GM21381 (cell line): ENCODE results near the gene ZNF485.
"Not testable (repeated sequence)": the region's sequence is repeated elsewhere in the genome, so short reads cannot be mapped to it uniquely, and the experiment has no call there.

Experiments used
- ATAC-seq: cut with Tn5 transposase; IDR thresholded peaks from one replicate; pipeline ENCODE4 v1.9.1; 2021; ENCODE audit warnings: mild to moderate bottlenecking, moderate library complexity; ENCODE audit not compliant: unreplicated experiment

Gene ZNF485

DNA sequence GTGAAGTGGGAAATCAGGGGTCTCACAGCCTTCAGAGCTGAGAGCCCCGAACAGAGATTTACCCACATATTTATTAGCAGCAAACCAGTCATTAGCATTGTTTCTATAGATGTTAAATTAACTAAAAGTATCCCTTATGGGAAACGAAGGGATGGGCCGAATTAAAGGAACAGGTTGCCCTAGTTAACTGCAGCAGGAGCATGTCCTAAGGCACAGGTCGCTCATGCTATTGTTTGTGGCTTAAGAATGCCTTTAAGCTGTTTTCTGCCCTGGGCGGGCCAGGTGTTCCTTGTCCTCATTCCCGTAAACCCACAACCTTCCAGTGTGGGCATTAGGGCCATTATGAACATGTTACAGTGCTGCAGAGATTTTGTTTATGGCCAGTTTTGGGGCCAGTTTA lies 4.7 kb upstream of the ZNF485 start:
- ATAC-seq, result not testable (repeated sequence)

DNA sequence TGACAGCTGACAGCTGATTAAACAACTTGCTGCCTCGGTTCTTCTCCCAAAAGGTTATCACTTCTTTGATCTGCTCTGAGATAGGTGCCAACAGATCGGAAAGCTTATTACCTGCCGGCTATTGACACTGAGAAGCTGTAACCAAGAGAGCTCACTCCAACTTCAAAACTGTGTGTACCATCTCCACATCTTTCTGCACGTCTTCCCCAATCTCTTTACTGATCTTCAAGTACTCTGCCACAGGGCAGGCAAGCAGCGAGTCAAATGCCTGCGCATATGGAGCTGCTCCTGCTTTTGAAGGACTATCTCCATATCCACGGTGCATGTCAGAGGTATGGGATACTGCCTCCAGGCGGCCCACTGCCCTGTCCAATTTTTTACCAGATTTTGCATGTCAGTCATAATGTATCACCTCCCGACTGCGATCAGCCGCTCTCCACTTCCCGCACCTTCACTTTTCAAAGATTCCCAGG lies 352 bp upstream of the ZNF485 start:
- ATAC-seq, result no peak

DNA sequence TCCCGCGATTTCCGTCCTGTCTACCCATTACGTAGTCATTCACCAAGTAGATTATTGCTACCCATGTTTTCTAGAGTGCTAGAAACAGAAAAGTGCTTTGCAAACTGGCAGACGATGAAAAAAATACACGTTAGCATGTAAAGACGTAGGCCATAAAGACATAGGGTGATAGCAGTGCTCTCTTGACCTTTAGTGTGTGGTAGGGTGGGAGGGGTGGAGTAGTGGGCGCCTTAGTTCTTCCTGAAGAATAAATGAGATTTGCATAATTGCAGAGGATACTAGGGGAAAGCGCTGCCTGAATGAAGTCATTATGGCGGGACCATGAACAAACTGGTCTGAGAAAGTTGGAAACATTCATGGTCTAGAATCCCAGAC lies 948 bp downstream of the ZNF485 start:
- ATAC-seq, result no peak

DNA sequence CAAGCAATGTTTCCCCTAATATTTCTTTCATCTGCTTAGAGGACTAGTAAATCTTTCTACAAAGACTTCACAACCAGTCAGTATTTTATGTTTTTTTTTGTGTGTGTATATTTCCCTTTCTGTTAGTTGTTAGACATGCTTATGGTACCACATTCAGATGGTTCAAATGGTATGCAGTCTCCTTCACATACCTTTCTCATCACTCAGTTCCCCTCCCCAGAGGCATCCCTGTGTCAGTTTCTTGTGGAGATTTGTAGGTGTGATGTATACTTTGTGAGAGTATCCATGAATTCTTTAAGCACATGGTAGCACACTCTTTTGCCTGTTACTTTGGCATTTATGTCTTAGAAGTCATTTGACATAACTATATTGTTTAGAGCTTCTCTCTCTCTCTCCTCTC lies 4.4 kb downstream of the ZNF485 start:
- ATAC-seq, result no peak

DNA sequence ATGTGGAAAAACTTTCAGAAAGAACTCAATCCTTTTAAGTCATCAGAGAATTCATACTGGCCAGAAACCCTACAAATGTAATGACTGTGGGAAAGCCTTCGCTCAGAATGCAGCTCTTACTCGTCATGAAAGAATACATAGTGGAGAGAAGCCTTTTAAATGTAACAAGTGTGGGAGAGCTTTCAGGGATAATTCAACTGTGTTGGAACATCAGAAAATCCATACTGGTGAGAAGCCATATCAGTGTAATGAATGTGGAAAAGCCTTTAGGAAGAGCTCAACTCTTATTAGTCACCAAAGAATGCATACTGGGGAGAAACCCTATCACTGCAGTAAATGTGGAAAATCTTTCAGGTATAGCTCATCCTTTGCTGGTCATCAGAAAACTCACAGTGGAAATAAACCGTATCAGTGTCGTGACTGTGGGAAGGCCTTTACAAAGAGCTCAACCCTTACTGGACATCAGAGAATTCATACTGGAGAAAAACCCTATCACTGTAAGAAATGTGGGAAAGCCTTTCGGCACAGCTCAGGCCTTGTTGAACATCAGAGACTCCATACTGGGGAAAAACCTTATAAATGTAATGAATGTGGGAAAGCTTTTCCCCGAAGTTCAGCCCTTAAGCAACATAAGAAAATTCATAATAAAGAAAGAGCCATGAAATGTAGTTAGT lies 10.6 kb downstream of the ZNF485 start:
- ATAC-seq, result no peak

DNA sequence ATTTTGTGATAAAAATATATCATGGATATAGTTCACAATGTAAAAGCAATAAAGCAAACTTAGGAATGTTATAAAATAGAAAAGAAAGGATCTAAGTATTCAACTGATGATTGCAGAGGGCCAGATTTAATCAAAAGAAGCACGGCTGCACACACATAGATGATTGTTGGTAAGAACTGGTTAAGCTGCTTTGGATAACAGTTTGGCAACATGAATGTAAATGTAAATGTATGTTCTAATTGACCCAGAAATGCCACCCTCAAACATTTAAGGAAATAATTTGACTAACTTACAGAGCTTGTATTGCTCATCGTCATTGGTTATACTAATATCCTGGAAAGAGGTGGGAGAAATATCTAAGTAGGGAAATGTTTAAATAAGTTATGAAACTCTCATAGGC lies 13.1 kb downstream of the ZNF485 start:
- no peak for ATAC-seq

DNA sequence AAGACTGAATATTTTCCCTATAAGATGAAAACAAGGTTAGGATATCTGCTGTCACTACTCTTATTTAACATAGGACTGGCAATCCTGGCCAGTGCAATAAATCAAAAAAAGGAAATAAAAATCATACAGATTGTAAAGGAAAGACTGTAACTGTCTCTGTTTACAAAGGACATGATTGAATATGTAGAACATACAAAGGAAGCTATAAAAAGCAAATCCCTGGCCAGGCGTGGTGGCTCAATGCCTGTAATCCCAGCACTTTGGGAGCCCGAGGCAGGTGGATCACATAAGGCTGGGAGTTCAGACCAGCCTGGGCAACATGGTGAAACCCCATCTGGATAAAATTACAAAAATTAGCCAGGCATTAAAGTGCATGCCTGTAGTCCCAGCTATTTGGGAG lies 15.8 kb downstream of the ZNF485 start:
- ATAC-seq, result no peak

DNA sequence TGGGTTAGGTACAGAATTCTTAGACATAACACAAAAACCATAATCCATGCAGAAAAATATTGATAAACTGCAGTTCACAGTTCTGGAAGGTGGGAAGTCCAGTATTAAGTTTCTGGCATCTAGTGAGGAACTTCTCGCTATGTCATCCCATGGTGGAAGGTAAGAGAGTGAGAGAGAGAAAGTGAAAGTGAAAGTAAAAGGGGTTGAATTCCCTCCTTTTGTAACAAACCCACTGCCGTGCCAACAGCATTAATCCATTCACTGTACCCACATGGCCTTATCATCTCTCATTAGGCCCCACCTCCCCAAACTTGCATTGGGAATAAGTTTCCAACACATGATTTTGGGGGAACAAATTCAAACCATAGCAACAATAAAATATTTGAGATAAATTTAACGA lies 17.1 kb downstream of the ZNF485 start:
- no peak for ATAC-seq

DNA sequence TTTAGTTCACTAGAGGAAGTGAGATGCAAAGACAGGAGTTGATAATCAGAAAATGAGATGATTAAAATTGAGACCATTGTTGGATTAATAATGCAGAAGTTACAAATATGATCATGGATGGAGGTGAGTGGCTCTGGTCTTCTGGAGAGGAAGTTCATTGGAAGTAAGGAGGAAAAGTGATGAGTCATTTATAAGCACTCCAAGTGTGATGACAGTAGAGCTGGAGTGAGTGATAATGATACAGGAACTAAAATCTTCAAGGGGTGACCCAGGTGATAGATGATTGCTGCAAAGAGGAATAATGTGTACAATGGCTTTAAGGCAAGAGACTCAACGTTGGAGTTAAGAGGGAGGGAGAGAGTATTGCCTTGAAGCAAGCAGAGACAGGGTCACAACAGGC lies 21.7 kb downstream of the ZNF485 start:
- ATAC-seq, result no peak

DNA sequence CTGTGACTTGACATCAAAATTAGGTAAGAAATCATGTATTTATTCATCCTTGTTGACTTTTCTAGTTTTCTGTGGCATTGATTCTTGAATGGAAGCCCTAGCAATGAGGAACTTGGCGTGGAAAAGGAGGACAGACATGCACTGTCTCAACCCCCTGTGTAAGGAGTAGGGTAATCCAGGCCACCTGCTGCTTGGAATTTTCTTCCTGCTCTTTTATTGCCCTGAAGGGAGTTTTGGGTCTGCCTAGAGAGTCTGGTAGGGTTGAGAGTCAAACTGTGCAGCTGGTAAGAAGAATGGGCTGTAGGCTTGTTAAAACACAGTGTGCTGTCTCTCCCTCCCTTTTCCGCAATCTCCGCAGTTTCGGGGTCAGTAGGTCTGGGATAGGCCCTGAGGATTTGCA lies 22.7 kb downstream of the ZNF485 start:
- no peak for ATAC-seq

DNA sequence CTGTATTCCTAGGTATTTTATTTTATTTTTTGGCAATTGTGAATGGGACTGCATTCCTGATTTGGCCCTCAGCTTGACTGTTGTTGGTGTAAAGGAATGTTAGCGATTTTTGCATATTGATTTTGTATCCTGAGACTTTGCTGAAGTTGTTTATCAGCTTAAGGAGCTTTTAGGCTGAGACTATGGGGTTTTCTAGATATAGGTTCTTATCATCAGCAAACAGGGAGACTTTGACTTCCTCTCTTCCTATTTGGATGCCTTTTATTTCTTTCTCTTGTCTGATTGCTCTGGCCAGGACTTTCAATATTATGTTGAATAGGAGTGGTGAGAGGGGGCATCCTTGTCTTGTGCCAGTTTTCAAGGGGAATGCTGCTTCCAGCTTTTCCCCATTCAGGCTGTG lies 29.6 kb downstream of the ZNF485 start:
- not testable (repeated sequence) for ATAC-seq

DNA sequence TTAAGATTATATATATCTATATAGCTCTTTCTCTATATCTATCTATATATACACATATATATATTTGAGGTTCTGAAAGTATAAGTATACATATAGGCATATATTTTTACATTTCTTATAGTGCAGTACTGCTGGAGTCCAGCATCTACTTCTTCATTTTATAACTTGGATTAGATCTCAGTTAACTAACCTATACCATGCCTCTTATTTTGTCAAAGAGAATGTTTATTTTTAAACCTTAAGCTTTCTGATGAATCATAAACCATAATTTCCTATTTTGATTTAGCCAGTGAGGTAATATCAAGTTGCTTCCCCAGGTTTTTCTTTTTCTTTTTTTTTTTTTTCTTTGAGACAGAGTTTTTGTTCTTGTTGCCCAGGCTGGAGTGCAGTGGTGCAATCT lies 34.4 kb downstream of the ZNF485 start:
- ATAC-seq, result no peak

DNA sequence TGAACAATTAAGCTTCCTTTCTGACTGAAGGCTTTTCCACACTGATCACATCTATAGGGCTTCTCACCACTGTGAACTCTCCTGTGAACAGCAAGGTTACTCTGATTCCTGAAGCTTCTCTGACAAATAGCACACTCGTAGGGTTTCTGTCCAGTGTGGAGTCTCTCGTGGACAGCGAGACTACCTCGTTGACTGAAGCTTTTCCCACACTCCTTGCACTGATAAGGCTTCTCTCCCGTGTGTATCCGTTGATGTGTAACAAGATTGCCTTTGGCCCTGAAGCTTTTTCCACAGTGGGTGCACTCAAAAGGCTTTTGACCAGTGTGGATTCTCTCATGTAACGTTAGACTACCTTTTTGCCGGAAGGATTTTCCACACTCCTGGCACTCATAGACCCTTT lies 38.0 kb downstream of the ZNF485 start:
- ATAC-seq, result no peak

DNA sequence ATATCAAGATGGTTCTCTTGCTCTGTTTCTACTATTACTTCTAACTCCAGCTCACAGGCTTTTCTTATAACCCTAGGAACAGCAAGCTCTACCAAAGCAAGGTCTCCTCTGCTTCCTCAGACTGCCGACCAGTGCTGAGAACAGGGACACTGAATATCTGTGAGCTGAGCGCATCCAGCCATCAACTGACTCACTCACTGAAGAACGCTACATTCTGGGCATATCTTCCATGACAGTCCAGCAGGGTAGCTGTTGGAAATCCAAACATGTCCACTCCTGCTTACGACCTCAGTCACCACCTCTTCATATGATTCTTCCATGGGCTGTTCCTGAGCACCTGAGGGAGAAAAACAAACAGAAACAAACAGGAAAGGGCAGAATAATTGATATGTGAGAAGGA lies 39.6 kb downstream of the ZNF485 start:
- ATAC-seq, result no peak

DNA sequence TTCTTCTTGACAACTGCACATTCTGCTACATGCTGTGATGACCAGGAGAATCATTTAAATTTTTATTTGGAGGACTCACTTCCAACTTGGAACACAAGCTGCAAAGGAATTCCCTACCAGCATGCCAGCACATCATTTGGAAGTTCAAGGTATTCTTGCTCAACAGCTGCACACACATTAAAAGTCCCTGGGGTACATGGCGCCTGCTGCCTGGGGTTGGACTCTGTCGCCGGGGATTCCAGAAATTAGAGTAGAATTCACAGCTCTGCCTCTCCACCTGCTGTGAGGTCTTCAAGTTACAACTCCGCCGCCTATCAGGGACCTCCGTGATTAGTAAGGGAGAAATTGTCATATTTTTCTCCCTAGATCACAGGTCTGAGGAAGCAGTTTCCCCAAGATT lies 41.3 kb downstream of the ZNF485 start:
- no peak for ATAC-seq

DNA sequence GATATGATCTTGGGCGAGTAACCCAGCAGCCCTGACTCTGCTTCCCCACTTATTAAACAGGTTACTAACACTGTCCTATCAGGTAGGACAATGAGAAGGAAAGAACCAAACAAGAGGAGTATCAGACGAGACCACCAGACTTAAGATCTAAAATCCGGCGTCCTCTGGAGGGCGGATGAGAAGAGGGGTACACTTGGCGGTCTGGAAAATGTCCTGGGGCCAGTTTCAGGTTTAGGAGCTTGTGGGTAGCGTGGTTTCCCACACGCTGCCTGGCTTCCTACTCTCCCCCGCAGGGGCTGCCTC lies 41.8 kb downstream of the ZNF485 start:
- ATAC-seq, result no peak

DNA sequence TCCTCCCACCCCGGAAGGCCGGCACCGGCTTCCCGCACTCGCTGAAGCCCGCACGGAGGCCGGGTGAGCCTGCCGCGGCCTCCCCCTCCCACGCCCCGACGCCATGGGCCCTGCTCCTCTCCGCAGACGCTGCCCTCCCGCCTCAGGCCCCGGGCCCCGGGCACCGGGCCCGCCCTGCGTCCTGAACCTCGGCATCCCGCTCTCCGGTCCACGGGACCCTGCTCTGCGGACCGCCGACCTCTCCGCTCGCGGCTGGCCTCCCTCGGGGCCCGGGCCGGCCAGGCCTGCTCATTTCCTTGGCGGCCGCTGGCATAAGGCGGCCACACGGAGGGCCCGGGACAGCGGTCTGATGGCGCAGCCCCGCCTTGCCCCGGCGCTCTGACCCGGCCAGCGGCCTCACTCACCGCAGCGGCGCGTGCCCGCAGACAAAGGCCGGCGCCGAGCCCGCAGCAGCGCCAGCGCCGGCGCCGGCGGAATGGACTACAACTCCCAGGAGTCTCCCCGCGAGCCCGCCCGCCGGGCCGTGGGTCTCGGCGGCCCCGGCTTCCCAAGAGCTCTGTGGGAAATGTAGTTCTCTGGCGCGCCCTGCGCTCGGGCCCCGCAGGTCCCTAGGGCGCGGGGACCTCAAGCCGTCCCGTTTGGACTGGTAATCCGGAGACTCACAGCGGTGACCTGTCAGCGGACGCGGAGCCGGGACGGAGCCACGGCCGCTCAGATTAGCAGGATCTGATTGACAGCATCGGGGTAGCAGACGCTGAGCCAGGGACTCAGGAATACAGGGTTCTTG lies 42.4 kb downstream of the ZNF485 start, which contains the start of gene ZNF32:
TSS of gene ZNF32 (minus strand) at position 484 of the 787 bp plus-strand sequence. CDS start 2,748 bp downstream, outside the sequence.
- ATAC-seq, result peak; percentile 100

DNA sequence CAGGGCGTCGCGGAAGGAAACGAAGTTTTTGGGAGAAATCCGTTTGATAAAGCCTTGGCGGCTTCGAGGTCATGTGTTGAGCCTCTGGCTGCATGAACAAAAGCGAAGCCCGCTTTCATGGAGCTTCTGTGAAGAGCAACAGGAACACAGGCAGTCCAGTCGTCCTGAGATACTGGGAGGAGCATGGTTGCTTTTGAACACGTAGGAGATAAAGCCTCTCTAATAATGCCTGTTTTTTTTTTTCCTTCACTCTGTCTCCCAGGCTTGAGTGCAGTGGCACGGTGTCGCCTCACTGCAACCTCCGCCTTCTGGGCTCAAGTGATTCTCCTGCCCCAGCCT lies 42.9 kb downstream of the ZNF485 start:
- ATAC-seq, result no peak

DNA sequence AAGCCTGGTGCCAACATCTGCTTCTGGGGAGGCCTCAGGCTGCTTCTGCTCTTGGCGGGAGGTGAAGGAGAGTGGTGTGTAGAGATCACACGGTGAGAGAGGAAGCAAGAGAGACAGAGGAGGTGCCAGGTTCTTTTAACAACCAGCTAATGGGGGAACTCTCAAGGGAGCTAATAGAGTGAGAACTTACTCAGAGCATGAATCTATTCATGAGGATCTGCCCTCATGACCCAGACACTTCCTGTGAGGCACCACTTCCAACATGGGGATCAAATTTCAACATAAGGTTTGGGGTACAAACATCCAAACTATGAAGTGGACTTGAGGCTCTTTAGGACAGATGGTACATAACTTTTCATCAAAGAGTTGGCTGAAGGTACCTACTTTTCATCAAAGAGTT lies 47.5 kb downstream of the ZNF485 start:
- ATAC-seq, result no peak

DNA sequence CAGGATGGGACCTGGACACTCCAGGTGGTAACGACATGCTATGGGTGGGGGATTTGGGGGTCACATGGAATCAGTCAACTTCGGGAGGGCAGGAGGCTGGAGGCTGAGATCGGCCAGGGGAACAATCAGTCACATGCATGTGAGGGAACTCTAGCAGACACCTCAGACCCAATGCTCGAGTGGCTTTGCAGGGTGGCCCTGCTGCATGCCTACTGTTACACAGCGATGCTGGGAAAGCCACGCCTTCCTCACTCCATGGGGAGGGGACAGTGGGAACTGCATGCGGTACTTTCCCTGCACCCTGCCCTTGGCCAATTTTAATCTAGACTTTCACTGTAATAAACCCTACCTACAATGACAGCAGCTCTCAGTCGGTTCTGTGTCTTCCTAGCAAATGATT lies 49.1 kb downstream of the ZNF485 start:
- ATAC-seq, result no peak

DNA sequence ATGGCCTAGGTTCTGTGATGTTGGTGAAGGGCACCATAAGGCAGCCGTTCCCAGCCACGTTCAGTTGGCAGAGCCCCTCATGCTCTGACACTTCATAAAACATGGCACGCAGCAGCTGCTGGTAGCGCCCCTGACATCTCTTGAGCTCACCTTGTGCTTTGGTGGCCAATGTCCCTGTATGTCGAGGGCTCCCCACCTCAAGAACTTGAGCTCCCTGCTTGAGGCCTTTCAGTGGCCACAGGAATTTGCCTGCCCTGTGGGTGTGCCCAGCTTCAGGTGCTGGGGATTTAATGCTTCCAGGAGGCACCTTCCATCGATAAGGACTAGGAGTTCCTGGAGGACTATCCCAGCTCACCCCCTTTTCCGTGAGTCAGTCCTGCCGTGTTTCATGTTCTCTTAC lies 52.0 kb downstream of the ZNF485 start:
- ATAC-seq, result no peak

DNA sequence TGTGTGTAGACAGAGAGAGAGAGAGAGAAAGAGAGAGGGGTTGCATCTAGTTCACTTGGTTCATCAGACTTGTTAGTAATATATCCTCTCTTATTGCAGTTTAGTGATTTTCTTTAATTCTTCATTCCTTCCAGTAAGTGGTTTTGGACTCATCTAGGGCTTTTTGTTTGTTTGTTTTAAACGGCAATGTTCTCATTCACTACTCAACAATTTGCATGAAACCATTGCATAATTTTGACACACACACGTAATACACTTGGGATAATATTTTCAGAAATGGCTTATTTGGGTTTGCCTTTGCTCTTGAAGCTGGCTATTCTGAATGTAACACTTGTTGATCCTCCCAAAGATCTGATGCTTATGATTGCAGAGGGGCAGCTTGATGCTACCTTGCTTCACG lies 58.8 kb downstream of the ZNF485 start:
- no peak for ATAC-seq

DNA sequence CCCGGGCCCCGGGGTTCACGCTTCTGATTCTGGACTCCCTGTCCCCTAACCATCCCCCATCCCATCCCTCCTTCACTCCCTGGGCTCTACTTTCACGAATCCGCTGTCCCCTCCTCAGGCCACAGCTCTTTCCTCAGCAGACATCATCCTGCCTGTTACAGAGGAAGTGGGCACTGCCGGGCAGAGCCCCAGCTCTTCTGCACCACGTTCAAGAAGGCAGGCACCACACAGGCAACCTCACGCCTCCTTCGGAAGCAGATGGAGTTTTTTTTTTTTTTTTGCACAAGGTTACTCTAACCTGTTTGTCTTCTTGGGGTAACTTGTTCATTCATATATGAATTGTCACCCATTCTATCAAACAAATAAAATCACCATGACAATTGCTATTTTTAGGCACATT lies 60.3 kb downstream of the ZNF485 start:
- no peak for ATAC-seq
